OCI-LY3 (cell line): ENCODE results near the gene COL26A1.

Experiments used
- H2AFZ ChIP-seq: fragments of 200-600, 300-600 bp; shearing (Covaris generic); 2 replicates; pipeline ENCODE4 v1.6.0; 2014; ENCODE audit warnings: antibody characterized with exemption, low read depth, low read length
- H3K27ac ChIP-seq: fragments of 200-600, 300-600 bp; sonication (generic); 2 replicates; pipeline ENCODE4 v1.5.1; 2014; ENCODE audit warnings: mild to moderate bottlenecking, low read length, moderate library complexity, mixed read lengths
- H3K27me3 ChIP-seq: fragments of 200-600, 300-600 bp; sonication (generic); 2 replicates; pipeline ENCODE4 v1.6.1; 2014; ENCODE audit warnings: low read depth, low read length, mixed read lengths
- H3K36me3 ChIP-seq: fragments of 200-600, 300-600 bp; sonication (generic); replicated peaks from 2 replicates; pipeline ENCODE3; 2014; ENCODE audit warnings: low read depth, low read length, mixed read lengths
- H3K4me1 ChIP-seq: fragments of 300-600, 200-600 bp; sonication (generic); 2 replicates; pipeline ENCODE4 v1.6.1; 2014; ENCODE audit warnings: low read length, mixed read lengths
- H3K4me2 ChIP-seq: fragments of 200-600, 300-600 bp; sonication (generic); 2 replicates; pipeline ENCODE4 v1.6.1; 2014; ENCODE audit warnings: low read length, mixed read lengths
- H3K4me3 ChIP-seq: fragments of 300-600, 200-600 bp; sonication (generic); 2 replicates; pipeline ENCODE4 v1.5.1; 2014; ENCODE audit warnings: antibody characterized with exemption, mild to moderate bottlenecking, low read length, moderate library complexity
- H3K79me2 ChIP-seq: fragments of 300-600, 200-600 bp; shearing (Covaris generic); 2 replicates; pipeline ENCODE4 v1.6.1; 2014; ENCODE audit warnings: mild to moderate bottlenecking, low read length, mixed read lengths
- H3K9ac ChIP-seq: fragments of 300-600, 200-600 bp; shearing (Covaris generic); 2 replicates; pipeline ENCODE4 v1.6.0; 2014; ENCODE audit warnings: mild to moderate bottlenecking, low read length, moderate library complexity
- H3K9me3 ChIP-seq: fragments of 200-600, 300-600 bp; shearing (Covaris generic); 2 replicates; pipeline ENCODE4 v1.6.1; 2014; ENCODE audit warnings: low read length, mixed read lengths; ENCODE audit not compliant: insufficient read depth
- H4K20me1 ChIP-seq: fragments of 200-600, 300-600 bp; sonication (generic); 2 replicates; pipeline ENCODE4 v1.6.1; 2016; ENCODE audit warnings: low read length, mixed read lengths; ENCODE audit not compliant: insufficient read depth
- EZH2phosphoT487 ChIP-seq: fragments of 200-600 bp; shearing (Covaris generic); IDR thresholded peaks from 2 replicates; pipeline ENCODE4 v1.6.1; 2018; ENCODE audit warnings: antibody characterized with exemption, mixed run types, low read depth
- TF ChIP-seq, protein P1 (sequence below): fragments of 200-600, 300-600 bp; sonication (generic); IDR thresholded peaks from 2 replicates; pipeline ENCODE4 v1.5.1; 2014; ENCODE audit warnings: antibody characterized with exemption, low read length, low read depth

Gene COL26A1

GRCh38 chr7:101435461-101436220, 73.0 kb downstream of the COL26A1 start:
- H4K20me1 ChIP-seq = no peaks in the 10 kb centered on the region
- no peak overlapping the region for H3K4me2 ChIP-seq
- no peak overlapping the region for H3K27ac ChIP-seq
- H3K4me1 ChIP-seq = no peaks in the 10 kb centered on the region
- no peaks in the 10 kb centered on the region for H3K36me3 ChIP-seq
- H3K79me2 ChIP-seq = no peaks in the 10 kb centered on the region
- H3K27me3 ChIP-seq = peaks cover 4% of the 10 kb centered on the region; the same call in 1 of the 2 replicates
- no peak overlapping the region for H3K4me3 ChIP-seq
- H3K9ac ChIP-seq = no peak overlapping the region
- H3K9me3 ChIP-seq = no peaks in the 10 kb centered on the region
- H2AFZ ChIP-seq = no peak overlapping the region
- no peak for TF ChIP-seq EZH2phosphoT487
- TF ChIP-seq, protein P1, sequence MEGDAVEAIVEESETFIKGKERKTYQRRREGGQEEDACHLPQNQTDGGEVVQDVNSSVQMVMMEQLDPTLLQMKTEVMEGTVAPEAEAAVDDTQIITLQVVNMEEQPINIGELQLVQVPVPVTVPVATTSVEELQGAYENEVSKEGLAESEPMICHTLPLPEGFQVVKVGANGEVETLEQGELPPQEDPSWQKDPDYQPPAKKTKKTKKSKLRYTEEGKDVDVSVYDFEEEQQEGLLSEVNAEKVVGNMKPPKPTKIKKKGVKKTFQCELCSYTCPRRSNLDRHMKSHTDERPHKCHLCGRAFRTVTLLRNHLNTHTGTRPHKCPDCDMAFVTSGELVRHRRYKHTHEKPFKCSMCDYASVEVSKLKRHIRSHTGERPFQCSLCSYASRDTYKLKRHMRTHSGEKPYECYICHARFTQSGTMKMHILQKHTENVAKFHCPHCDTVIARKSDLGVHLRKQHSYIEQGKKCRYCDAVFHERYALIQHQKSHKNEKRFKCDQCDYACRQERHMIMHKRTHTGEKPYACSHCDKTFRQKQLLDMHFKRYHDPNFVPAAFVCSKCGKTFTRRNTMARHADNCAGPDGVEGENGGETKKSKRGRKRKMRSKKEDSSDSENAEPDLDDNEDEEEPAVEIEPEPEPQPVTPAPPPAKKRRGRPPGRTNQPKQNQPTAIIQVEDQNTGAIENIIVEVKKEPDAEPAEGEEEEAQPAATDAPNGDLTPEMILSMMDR = no peak

DNA sequence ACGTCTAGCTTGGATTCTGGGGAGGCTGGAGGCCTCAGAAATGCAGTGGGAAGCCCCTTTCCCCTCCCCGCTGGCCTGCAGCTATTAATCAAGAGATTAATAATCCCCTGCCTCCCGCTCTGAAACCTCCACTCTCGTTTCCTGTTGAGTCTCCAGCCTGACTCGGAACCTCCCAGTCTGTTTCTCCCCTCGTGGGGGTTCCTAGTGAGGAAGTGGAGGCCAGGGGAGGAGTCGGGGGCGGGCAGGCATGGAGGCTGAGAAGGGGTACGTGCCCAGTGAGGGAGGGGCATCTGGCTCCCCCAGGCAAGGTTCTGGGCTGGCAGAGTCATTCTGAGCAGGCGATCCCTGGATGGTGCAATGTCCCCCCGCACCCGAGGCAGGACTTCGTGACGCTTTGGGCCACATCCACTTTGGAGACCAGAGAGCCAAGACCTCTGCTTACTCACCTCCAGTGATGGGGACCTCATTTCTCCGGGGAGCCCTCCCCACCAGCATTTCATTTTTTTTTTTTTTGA, 73.6 kb downstream of the COL26A1 start:
- Histone ChIP-seq H3K27me3 (peaks cover 4% of the 10 kb centered on the region; the same call in 1 of the 2 replicates), H3K4me3 (no peak overlapping the region), H3K36me3 (no peaks in the 10 kb centered on the region), H3K27ac (no peak overlapping the region), H3K4me2 (no peak overlapping the region), H3K79me2 (no peaks in the 10 kb centered on the region), H3K9me3 (no peaks in the 10 kb centered on the region), H3K4me1 (no peaks in the 10 kb centered on the region), H2AFZ (no peak overlapping the region), H4K20me1 (no peaks in the 10 kb centered on the region), H3K9ac (no peak overlapping the region)
- TF ChIP-seq, protein P1 = no peak
- no peak for TF ChIP-seq EZH2phosphoT487

- no peak overlapping the region for H3K9ac ChIP-seq
- H3K4me1 ChIP-seq = no peaks in the 10 kb centered on the region
- H3K27ac ChIP-seq = no peak overlapping the region
- no peaks in the 10 kb centered on the region for H4K20me1 ChIP-seq
- peaks cover 9% of the 10 kb centered on the region; the same call in 1 of the 2 replicates for H3K27me3 ChIP-seq
- no peaks in the 10 kb centered on the region for H3K36me3 ChIP-seq
- no peak overlapping the region for H2AFZ ChIP-seq
- no peaks in the 10 kb centered on the region for H3K9me3 ChIP-seq
- no peak for TF ChIP-seq EZH2phosphoT487
- TF ChIP-seq, protein P1 = no peak
- H3K4me2 ChIP-seq = no peak overlapping the region
- no peaks in the 10 kb centered on the region for H3K79me2 ChIP-seq
- no peak overlapping the region for H3K4me3 ChIP-seq
Observed at GRCh38 chr7:101436857-101437576, 74.3 kb downstream of the COL26A1 start.

DNA sequence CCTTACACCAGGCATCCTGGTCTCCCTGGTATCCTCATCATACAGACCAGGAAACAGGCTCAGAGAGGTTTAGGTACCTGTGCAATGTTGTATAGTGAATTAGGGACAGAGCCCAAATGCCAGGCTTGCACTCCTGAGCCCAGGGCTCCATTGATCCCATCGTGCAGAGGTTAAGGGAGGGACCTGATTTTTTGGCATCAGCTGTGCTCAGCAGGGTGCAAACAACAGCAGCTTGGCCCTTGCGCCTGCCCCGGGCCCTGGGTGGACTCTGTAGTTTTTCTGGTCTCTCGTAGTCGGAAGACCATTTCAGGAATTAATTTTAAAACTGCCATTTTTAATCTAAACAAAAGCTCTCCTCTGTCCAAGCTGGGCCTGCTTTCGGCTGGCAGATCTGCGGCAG, 79.2 kb downstream of the COL26A1 start:
- Histone ChIP-seq H3K4me2 (no peak overlapping the region), H4K20me1 (no peaks in the 10 kb centered on the region), H3K4me1 (no peaks in the 10 kb centered on the region), H3K36me3 (no peaks in the 10 kb centered on the region), H3K4me3 (no peak overlapping the region), H3K27me3 (peaks cover 10% of the 10 kb centered on the region; the same call in 1 of the 2 replicates), H3K9ac (no peak overlapping the region), H3K27ac (no peak overlapping the region), H2AFZ (no peak overlapping the region), H3K9me3 (no peaks in the 10 kb centered on the region), H3K79me2 (no peaks in the 10 kb centered on the region)
- TF ChIP-seq, protein P1 = no peak
- no peak for TF ChIP-seq EZH2phosphoT487
